ENCODE measurements around the gene UST.

The UST gene

DNA sequence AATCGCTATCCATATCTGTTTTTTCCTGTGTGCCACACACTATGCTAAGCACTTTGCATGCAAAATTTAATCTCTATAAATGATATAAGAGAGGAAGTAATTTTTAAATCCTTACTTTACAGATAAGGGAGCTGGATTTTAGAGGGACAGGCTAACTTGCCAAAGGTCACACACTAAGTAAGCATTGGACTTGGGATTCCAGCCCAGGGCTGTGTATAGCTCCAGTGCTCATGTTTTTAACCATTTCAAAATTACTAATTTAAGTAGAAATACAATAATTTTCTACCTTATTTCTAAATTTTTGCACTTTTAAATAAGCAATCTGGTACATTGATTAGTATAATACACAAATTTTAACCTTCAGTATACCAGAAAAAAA is 144.6 kb downstream of the UST start:
- no peak overlapping the region for H3K9ac ChIP-seq
- H3K79me2 ChIP-seq (ENCODE audit: insufficient read depth, low read depth), result no peaks in the 10 kb centered on the region
- no peaks in the 10 kb centered on the region for H4K20me1 ChIP-seq (ENCODE audit: insufficient read depth)
- H3K36me3 ChIP-seq (ENCODE audit: insufficient read depth), result no peaks in the 10 kb centered on the region
- no peak overlapping the region for H3K4me3 ChIP-seq (IDR thresholded peaks at IDR 0.05; ENCODE audit: insufficient read depth, low read depth, low read length)
- no peaks in the 10 kb centered on the region for H3K27me3 ChIP-seq (ENCODE audit: insufficient read depth, low read depth)
- no peak overlapping the region for H2AFZ ChIP-seq (ENCODE audit: low read depth)
- no peaks in the 10 kb centered on the region for H3K4me1 ChIP-seq (ENCODE audit: low read depth, poor library complexity, severe bottlenecking)
- no peak for TF ChIP-seq CTCF (conservative IDR thresholded peaks at IDR 0.05; ENCODE audit: low read depth, low read length)
- no peak overlapping the region for H3K27ac ChIP-seq
- no peak overlapping the region for H3K4me2 ChIP-seq

DNA sequence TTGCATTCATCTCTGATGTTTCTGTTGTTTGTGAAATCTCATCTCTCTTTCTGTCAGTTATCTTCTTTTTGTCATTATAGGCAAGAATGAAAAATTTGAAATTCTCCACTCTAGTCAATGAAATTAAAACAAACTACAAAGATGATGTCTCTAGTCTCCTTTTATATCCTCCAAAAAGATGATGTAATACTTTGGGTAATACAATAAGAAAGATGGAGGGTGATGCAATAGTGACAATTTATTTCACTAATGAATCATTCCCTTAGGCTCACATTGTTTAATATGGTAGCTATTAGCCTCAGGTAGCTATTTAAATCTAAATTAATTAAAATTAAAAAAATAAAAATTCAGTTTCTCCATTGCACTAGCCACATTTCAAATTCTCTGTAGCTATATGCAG is 145.4 kb downstream of the UST start:
- Histone ChIP-seq H3K4me3 (IDR thresholded peaks at IDR 0.05; ENCODE audit: insufficient read depth, low read depth, low read length) (no peak overlapping the region), H3K36me3 (ENCODE audit: insufficient read depth) (no peaks in the 10 kb centered on the region), H2AFZ (ENCODE audit: low read depth) (no peak overlapping the region), H4K20me1 (ENCODE audit: insufficient read depth) (no peaks in the 10 kb centered on the region), H3K27ac (no peak overlapping the region), H3K9ac (no peak overlapping the region), H3K79me2 (ENCODE audit: insufficient read depth, low read depth) (no peaks in the 10 kb centered on the region), H3K27me3 (ENCODE audit: insufficient read depth, low read depth) (no peaks in the 10 kb centered on the region), H3K4me1 (ENCODE audit: low read depth, poor library complexity, severe bottlenecking) (no peaks in the 10 kb centered on the region), H3K4me2 (no peak overlapping the region)
- no peak for TF ChIP-seq CTCF (conservative IDR thresholded peaks at IDR 0.05; ENCODE audit: low read depth, low read length)

DNA sequence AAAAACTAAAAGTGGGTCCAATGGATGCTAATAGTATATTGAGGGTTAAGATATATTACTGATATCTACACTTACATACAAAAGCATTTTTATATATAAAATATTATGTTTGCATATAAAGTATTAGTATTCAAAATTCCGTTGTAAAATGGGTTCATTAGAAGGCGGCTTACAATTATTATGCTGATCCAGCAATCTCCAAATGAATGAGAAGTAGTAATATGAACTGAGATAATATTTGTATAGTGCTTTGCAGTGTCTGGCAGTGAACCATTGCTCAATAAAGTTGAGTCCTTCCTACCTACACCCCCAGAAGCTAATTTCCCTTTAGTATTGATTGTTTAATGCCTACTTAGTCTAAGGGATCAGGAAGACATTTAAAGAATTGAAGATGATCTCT is 146.2 kb downstream of the UST start:
- Histone ChIP-seq H2AFZ (ENCODE audit: low read depth) (no peak overlapping the region), H4K20me1 (ENCODE audit: insufficient read depth) (no peaks in the 10 kb centered on the region), H3K79me2 (ENCODE audit: insufficient read depth, low read depth) (no peaks in the 10 kb centered on the region), H3K36me3 (ENCODE audit: insufficient read depth) (no peaks in the 10 kb centered on the region), H3K27ac (no peak overlapping the region), H3K9ac (no peak overlapping the region), H3K4me3 (IDR thresholded peaks at IDR 0.05; ENCODE audit: insufficient read depth, low read depth, low read length) (no peak overlapping the region), H3K4me2 (no peak overlapping the region), H3K4me1 (ENCODE audit: low read depth, poor library complexity, severe bottlenecking) (no peaks in the 10 kb centered on the region), H3K27me3 (ENCODE audit: insufficient read depth, low read depth) (no peaks in the 10 kb centered on the region)
- TF ChIP-seq CTCF (conservative IDR thresholded peaks at IDR 0.05; ENCODE audit: low read depth, low read length), result no peak

DNA sequence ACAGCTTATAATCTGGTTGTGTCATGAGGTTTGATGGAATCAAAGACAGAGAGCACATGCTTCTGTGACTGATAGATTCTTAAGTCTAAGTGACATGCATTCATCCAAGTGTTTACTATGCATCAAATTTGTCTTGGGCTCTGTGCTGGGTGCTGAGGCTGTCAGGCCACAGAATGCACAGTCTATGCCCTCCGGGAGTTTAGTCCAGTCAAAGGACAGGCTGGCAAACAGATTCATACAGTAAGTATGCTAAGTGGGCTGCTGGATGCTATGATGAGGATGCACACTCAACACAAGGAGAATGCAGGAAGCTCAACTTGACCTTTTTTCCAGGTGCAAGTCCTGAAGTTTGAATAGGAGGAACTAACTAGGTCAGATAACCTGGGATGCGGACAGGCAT is 146.7 kb downstream of the UST start:
- Histone ChIP-seq H3K4me3 (IDR thresholded peaks at IDR 0.05; ENCODE audit: insufficient read depth, low read depth, low read length) (no peak overlapping the region), H3K4me1 (ENCODE audit: low read depth, poor library complexity, severe bottlenecking) (no peaks in the 10 kb centered on the region), H4K20me1 (ENCODE audit: insufficient read depth) (no peaks in the 10 kb centered on the region), H3K79me2 (ENCODE audit: insufficient read depth, low read depth) (no peaks in the 10 kb centered on the region), H3K9ac (no peak overlapping the region), H2AFZ (ENCODE audit: low read depth) (no peak overlapping the region), H3K36me3 (ENCODE audit: insufficient read depth) (no peaks in the 10 kb centered on the region), H3K27ac (no peak overlapping the region), H3K4me2 (no peak overlapping the region), H3K27me3 (ENCODE audit: insufficient read depth, low read depth) (no peaks in the 10 kb centered on the region)
- no peak for TF ChIP-seq CTCF (conservative IDR thresholded peaks at IDR 0.05; ENCODE audit: low read depth, low read length)

All from KMS-11 (cell line).